GM18858 (cell line): ENCODE data around the gene ACAP3.

Experiments
- ATAC-seq: cut with Tn5 transposase; IDR thresholded peaks from one replicate; pipeline ENCODE4 v1.9.1; 2021; ENCODE audit not compliant: unreplicated experiment

Gene ACAP3

GRCh38 chr1:1287288-1288110, 20.2 kb downstream of the ACAP3 start:
- no peak for ATAC-seq

- no peak for ATAC-seq
Measured at GRCh38 chr1:1286313-1287261, 21.1 kb downstream of the ACAP3 start.

- no peak for ATAC-seq
Measured at GRCh38 chr1:1285611-1286311, 22.0 kb downstream of the ACAP3 start.

- no peak for ATAC-seq
Measured at GRCh38 chr1:1285102-1285571, 22.6 kb downstream of the ACAP3 start.

GRCh38 chr1:1284221-1285101, 23.3 kb downstream of the ACAP3 start:
- no peak for ATAC-seq

- ATAC-seq, result no peak
Measured at GRCh38 chr1:1283821-1284220, 23.9 kb downstream of the ACAP3 start.

GRCh38 chr1:1282998-1283397, 24.7 kb downstream of the ACAP3 start:
- no peak for ATAC-seq

- no peak for ATAC-seq
Measured at GRCh38 chr1:1281533-1282321, 26.0 kb downstream of the ACAP3 start.

GRCh38 chr1:1280782-1281481, 26.8 kb downstream of the ACAP3 start:
- ATAC-seq, result no peak

- ATAC-seq, result no peak
Measured at GRCh38 chr1:1279028-1279427, 28.7 kb downstream of the ACAP3 start.

GRCh38 chr1:1278620-1279019, 29.1 kb downstream of the ACAP3 start:
- no peak for ATAC-seq

- ATAC-seq, result no peak
Measured at GRCh38 chr1:1275836-1276235, 31.9 kb downstream of the ACAP3 start.

GRCh38 chr1:1274931-1275431, 32.7 kb downstream of the ACAP3 start:
- ATAC-seq, result no peak

- ATAC-seq, result no peak
Measured at GRCh38 chr1:1274299-1274930, 33.3 kb downstream of the ACAP3 start.

GRCh38 chr1:1273512-1274298, 34.0 kb downstream of the ACAP3 start, which contains the start of gene UBE2J2:
Gene UBE2J2, minus strand, starts transcription at chr1:1273854. Its CDS starts 5,862 bp downstream, at chr1:1267992.
- ATAC-seq, result no peak

- ATAC-seq, result no peak
Measured at GRCh38 chr1:1273209-1273511, 34.6 kb downstream of the ACAP3 start.
